B cell (primary cell): ENCODE data around the gene APOC3. TPM values are rescaled to one million over a fixed set of nuclear protein-coding genes. Genes with fewer than 3 reads are reported as not detected.

Source experiments
- ATAC-seq: fragments of 200-7000 bp; cut with Tn5 transposase; one replicate; pipeline ENCODE4 v1.10.0; 2021; ENCODE audit warnings: low read depth, mild to moderate bottlenecking, moderate number of reproducible peaks, moderate library complexity
- CTCF ChIA-PET: fragments of 350-600 bp; sonication (Branson Sonifier 250); formaldehyde crosslinking; loops from one replicate; lab custom pipeline; 2021; ENCODE audit warnings: antibody characterized with exemption, inconsistent platforms; lab: Charles Lee
- POLR2A ChIA-PET: fragments of 350-600 bp; sonication (Branson Sonifier 250); formaldehyde crosslinking; loops from one replicate; lab custom pipeline; 2021; ENCODE audit warnings: antibody characterized with exemption; lab: Charles Lee
- DNase-seq: peaks from one replicate; pipeline ENCODE4 v3.0.0; 2013
- H2AFZ ChIP-seq: 2 replicates; pipeline ENCODE4 v1.6.1; 2012; ENCODE audit warnings: mild to moderate bottlenecking, low read depth, low read length; ENCODE audit not compliant: insufficient read depth, poor library complexity, severe bottlenecking
- H3K27ac ChIP-seq, 2 donors: 1 replicate in 1 of 2; 2 replicates in 1 of 2; pipeline ENCODE4 v1.5.1; 2012 to 2013; ENCODE audit warnings: low read length in 2 of 2, mild to moderate bottlenecking in 2 of 2, moderate library complexity in 1 of 2
- H3K27me3 ChIP-seq, 4 experiments: fragments of 200-600 bp in 1 of 4; sonication (generic) in 1 of 4; replicated peaks in 1 of 4; 1 replicate in 2 of 4; 2 replicates in 2 of 4; pipeline versions ENCODE4 v1.6.1 to v1.7.0; 2013 to 2016; ENCODE audit warnings: low read length in 3 of 4, mild to moderate bottlenecking in 2 of 4, mixed read lengths in 1 of 4, moderate library complexity in 1 of 4; ENCODE audit not compliant: insufficient read depth in 4 of 4, control insufficient read depth in 3 of 4; ENCODE audit errors: control extremely low read depth in 1 of 4
- H3K36me3 ChIP-seq, 2 experiments: replicated peaks in 1 of 2; 1 replicate in 1 of 2; 2 replicates in 1 of 2; pipeline versions ENCODE4 v1.6.1 to v1.7.1; 2013; ENCODE audit warnings: low read length in 1 of 2; ENCODE audit not compliant: insufficient read depth in 2 of 2, control insufficient read depth in 1 of 2; ENCODE audit errors: control extremely low read depth in 1 of 2, extremely low read depth in 1 of 2
- H3K4me1 ChIP-seq, 2 donors: fragments of 200-600 bp in 1 of 2; sonication (generic) in 1 of 2; 1 replicate in 1 of 2; 2 replicates in 1 of 2; pipeline versions ENCODE4 v1.5.1 to v1.6.1; 2013 to 2017; ENCODE audit warnings: low read length in 2 of 2; ENCODE audit not compliant: control insufficient read depth in 2 of 2, insufficient read depth in 2 of 2
- H3K4me2 ChIP-seq: replicated peaks from 2 replicates; pipeline ENCODE3; 2012; ENCODE audit warnings: mild to moderate bottlenecking, low read depth, low read length; ENCODE audit not compliant: poor library complexity, severe bottlenecking
- H3K4me3 ChIP-seq, 5 experiments: fragments of 200-600 bp in 1 of 5; sonication (generic) in 1 of 5; 1 replicate in 3 of 5; 2 replicates in 2 of 5; pipeline versions ENCODE4 v1.5.1 to v1.7.0; 2011 to 2016; ENCODE audit warnings: low read length in 4 of 5, mild to moderate bottlenecking in 4 of 5, low read depth in 2 of 5, control low read depth in 1 of 5, moderate library complexity in 1 of 5; ENCODE audit not compliant: insufficient read depth in 1 of 5; ENCODE audit errors: control extremely low read depth in 1 of 5, extremely low read depth in 1 of 5
- H3K79me2 ChIP-seq: fragments of 200-600 bp; sonication (generic); one replicate; pipeline ENCODE4 v1.6.0; 2016; ENCODE audit warnings: low read length; ENCODE audit not compliant: control insufficient read depth, insufficient read depth
- H3K9ac ChIP-seq: fragments of 200-600 bp; sonication (generic); 2 replicates; pipeline ENCODE4 v1.6.1; 2017; ENCODE audit warnings: mild to moderate bottlenecking, low read length, moderate library complexity
- H3K9me3 ChIP-seq, 3 donors: one replicate each; pipeline versions ENCODE4 v1.6.1 to v1.7.1; 2013; ENCODE audit warnings: low read length in 2 of 3; ENCODE audit not compliant: control insufficient read depth in 2 of 3, insufficient read depth in 1 of 3; ENCODE audit errors: control extremely low read depth in 1 of 3
- H4K20me1 ChIP-seq: 2 replicates; pipeline ENCODE4 v1.6.0; 2012; ENCODE audit warnings: mild to moderate bottlenecking, low read length; ENCODE audit not compliant: insufficient read depth, control insufficient read depth, poor library complexity, severe bottlenecking
- H3K27ac Mint-ChIP-seq: one replicate; pipeline ENCODE4 v1.8.0; 2021; ENCODE audit warnings: mixed read lengths
- H3K27me3 Mint-ChIP-seq: one replicate; pipeline ENCODE4 v1.8.0; 2021; ENCODE audit warnings: mixed read lengths
- H3K4me1 Mint-ChIP-seq: one replicate; pipeline ENCODE4 v1.8.0; 2021; ENCODE audit warnings: mixed read lengths
- H3K4me3 Mint-ChIP-seq: one replicate; pipeline ENCODE4 v1.8.0; 2021; ENCODE audit warnings: mixed read lengths
- H3K9me3 Mint-ChIP-seq: one replicate; pipeline ENCODE4 v1.8.0; 2022; ENCODE audit warnings: mixed read lengths; ENCODE audit not compliant: insufficient read depth
- CTCF ChIP-seq: fragments of 200-600 bp; IDR thresholded peaks from one replicate; pipeline ENCODE4 v1.8.0; 2022; ENCODE audit warnings: antibody characterized with exemption, mild to moderate bottlenecking
- EZH2 ChIP-seq: IDR thresholded peaks from 2 replicates; pipeline ENCODE4 v1.6.1; 2012; ENCODE audit warnings: borderline replicate concordance, low read depth, mild to moderate bottlenecking, moderate library complexity, low read length; ENCODE audit not compliant: insufficient read depth, poor library complexity, severe bottlenecking
- WGBS: methylation state at CpG from one replicate; pipeline ENCODE4 v1.1.5; 2013; ENCODE audit warnings: missing lambda C conversion rate; ENCODE audit not compliant: insufficient coverage; 5-methylcytosine and 5-hydroxymethylcytosine counted together
- intact Hi-C: fragments of 100-400 bp; cut with micrococcal nuclease; formaldehyde crosslinking; loops from one replicate; pipeline ENCODE4 v1.10.0; 2022
- polyA plus RNA-seq: library from polyadenylated mRNA; depleted of rRNA; stranded (reverse); fragments of >200 nt; gene quantifications from 2 replicates; pipeline ENCODE4 v1.2.3, GENCODE V29; 2012
- total RNA-seq, 2 donors: library from RNA; stranded (reverse); fragments of 120-200 nt in 1 of 2; gene quantifications; 1 replicate in 1 of 2; 2 replicates in 1 of 2; pipeline versions ENCODE4 v1.2.3 to v1.2.4, GENCODE V29; 2013 to 2022

APOC3 gene
- total and polyA plus RNA-seq, 2 donors (not counting 1 experiment from before 2014, with no cell fraction given) = not detected

- no peak overlapping the region for H3K4me2 ChIP-seq
- H3K79me2 ChIP-seq = no peaks in the 10 kb centered on the region
- ChIA-PET CTCF (no interaction called here), POLR2A (no interaction called here)
- H3K27me3 ChIP-seq = peaks cover 0 to 3% (median 0%) of the 10 kb centered on the region in 4 experiments
- no peaks in the 10 kb centered on the region for H3K4me1 ChIP-seq
- H4K20me1 ChIP-seq = no peaks in the 10 kb centered on the region
- intact Hi-C loops = no loop called here
- H2AFZ ChIP-seq = no peak overlapping the region
- no peaks in the 10 kb centered on the region for H3K36me3 ChIP-seq
- WGBS = 84% methylated on average over 7 of the region's 14 CpGs
- no peaks in the 10 kb centered on the region for H3K9me3 ChIP-seq
- H3K27ac Mint-ChIP-seq = no peak overlapping the region
- H3K4me3 Mint-ChIP-seq = no peak overlapping the region
- TF ChIP-seq EZH2 (no peak), CTCF (no peak)
- no peaks in the 10 kb centered on the region for H3K4me1 Mint-ChIP-seq
- no peaks in the 10 kb centered on the region for H3K9me3 Mint-ChIP-seq
- peaks cover 22% of the 10 kb centered on the region for H3K27me3 Mint-ChIP-seq
- DNase-seq (no peak), ATAC-seq (no peak)
- no peak overlapping the region for H3K9ac ChIP-seq
- H3K4me3 ChIP-seq = no peak overlapping the region
- H3K27ac ChIP-seq = no peak overlapping the region
Observed at GRCh38 chr11:116808262-116809175, 21.2 kb upstream of the APOC3 start.

DNA sequence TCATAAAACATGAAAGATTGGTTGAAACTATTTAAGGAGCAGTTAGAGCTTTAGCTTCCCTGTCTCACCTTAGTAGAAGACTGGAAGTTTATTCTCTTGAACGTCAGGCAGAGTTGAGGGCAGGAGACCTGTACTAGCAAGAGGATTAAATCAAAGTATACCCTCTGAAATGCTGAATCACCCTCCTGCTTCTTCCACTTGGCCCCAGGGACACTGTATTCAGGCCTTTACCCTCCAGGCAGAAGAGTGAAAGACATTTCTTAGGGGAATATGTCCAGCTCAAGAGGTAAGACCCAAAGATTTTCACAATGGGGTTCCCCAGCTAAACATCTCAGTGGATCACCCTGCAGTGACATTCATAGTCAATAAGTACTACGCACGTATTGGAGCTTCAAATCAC lies 18.5 kb upstream of the APOC3 start:
- DNase-seq (no peak), ATAC-seq (no peak)
- no peak overlapping the region for H3K4me3 Mint-ChIP-seq
- H3K9me3 Mint-ChIP-seq = no peaks in the 10 kb centered on the region
- Histone ChIP-seq H3K79me2 (no peaks in the 10 kb centered on the region), H3K9ac (no peak overlapping the region), H2AFZ (no peak overlapping the region), H3K36me3 (no peaks in the 10 kb centered on the region), H4K20me1 (no peaks in the 10 kb centered on the region), H3K4me2 (no peak overlapping the region), H3K27ac (no peak overlapping the region), H3K27me3 (peaks cover 0 to 3% (median 0%) of the 10 kb centered on the region in 4 experiments), H3K4me1 (no peaks in the 10 kb centered on the region), H3K4me3 (no peak overlapping the region), H3K9me3 (no peaks in the 10 kb centered on the region)
- ChIA-PET POLR2A (no interaction called here), CTCF (no interaction called here)
- H3K27ac Mint-ChIP-seq = no peak overlapping the region
- no peaks in the 10 kb centered on the region for H3K4me1 Mint-ChIP-seq
- intact Hi-C loops = no loop called here
- H3K27me3 Mint-ChIP-seq = peaks cover 15% of the 10 kb centered on the region
- 100% methylated on average over 1 of the region's 3 CpGs for whole genome bisulfite sequencing
- TF ChIP-seq CTCF (no peak), EZH2 (no peak)
